ENCODE measurements around the gene INSRR. TPM values are rescaled to one million over a fixed set of nuclear protein-coding genes. Genes with fewer than 3 reads are reported as not detected.

Gene INSRR
- total and polyA plus RNA-seq, 2 of the 8 experiments (the other 6 are each of a cell fraction or from before 2014, with no cell fraction given): 0.02 TPM; not detected in 1

GRCh38 chr1:156822680-156823079, 36.2 kb downstream of the INSRR start (continued):
- TF ChIP-seq SIN3A (conservative IDR thresholded peaks at IDR 0.05 in 1 of 2, IDR thresholded peaks at IDR 0.05 in 1 of 2; ENCODE audit: low read depth in 1 of 2, low read length in 2 of 2) (no peak), CHD2 (IDR thresholded peaks at IDR 0.05; ENCODE audit: low read length) (no peak), EP300 (IDR thresholded peaks at IDR 0.05; ENCODE audit: borderline replicate concordance in 1 of 2, low read depth in 2 of 2, low read length in 2 of 2) (no peak), MAX (IDR thresholded peaks at IDR 0.05) (no peak), KDM5A (IDR thresholded peaks at IDR 0.05; ENCODE audit: low read length) (no peak), MAFK (IDR thresholded peaks at IDR 0.05; ENCODE audit: low read depth, low read length) (no peak), RXRA (IDR thresholded peaks at IDR 0.05; ENCODE audit: insufficient read depth, low read depth, low read length) (no peak), ASH2L (IDR thresholded peaks at IDR 0.05; ENCODE audit: low read length) (no peak)
